ENCODE data around the gene MAPK8IP1.

MAPK8IP1 gene

DNA sequence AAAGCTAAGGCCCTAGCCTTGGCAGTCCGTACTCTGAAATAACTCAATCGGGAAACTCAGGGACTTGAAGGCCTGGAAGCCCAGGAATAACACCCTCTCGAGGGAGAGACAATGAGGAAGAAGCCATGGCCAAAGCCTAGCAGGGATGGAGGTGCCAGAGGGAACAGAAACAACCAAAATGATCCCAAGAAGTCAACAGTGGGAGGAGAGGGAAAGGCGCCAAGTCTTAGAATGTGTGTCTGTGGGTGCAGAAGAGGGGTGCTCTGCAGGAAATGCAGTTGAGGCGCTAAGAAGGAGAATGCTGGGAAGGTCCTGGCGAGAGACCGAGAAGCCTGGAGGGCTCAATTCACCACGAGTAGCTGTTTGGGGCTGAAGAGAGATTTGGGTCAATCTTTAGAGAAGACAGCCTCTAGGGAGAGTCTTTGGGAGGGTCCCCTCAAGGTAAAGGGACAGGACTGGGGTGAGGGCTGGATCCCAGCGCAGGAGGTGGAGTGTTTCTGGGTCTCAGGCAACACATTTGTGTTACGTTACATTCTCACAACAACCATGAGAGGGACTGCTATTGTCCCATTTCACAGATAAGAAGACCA lies 760 bp upstream of the MAPK8IP1 start:
- DNase-seq (ENCODE audit: low read depth, low spot score), result no peak
- TF ChIP-seq CTCF (IDR thresholded peaks at IDR 0.05; ENCODE audit: insufficient read depth, low read length, missing control alignments), result no peak
- no peak overlapping the region for H3K4me3 ChIP-seq (ENCODE audit: low read depth, low read length)
- POLR2A ChIA-PET, result no interaction called here
- CTCF ChIA-PET, result interaction anchor here (1.3 to 2.8 kb wide), 2 partner anchors 12 to 122 kb away, joined by 4 to 17 read pairs; no protein-coding TSS in a partner anchor

DNA sequence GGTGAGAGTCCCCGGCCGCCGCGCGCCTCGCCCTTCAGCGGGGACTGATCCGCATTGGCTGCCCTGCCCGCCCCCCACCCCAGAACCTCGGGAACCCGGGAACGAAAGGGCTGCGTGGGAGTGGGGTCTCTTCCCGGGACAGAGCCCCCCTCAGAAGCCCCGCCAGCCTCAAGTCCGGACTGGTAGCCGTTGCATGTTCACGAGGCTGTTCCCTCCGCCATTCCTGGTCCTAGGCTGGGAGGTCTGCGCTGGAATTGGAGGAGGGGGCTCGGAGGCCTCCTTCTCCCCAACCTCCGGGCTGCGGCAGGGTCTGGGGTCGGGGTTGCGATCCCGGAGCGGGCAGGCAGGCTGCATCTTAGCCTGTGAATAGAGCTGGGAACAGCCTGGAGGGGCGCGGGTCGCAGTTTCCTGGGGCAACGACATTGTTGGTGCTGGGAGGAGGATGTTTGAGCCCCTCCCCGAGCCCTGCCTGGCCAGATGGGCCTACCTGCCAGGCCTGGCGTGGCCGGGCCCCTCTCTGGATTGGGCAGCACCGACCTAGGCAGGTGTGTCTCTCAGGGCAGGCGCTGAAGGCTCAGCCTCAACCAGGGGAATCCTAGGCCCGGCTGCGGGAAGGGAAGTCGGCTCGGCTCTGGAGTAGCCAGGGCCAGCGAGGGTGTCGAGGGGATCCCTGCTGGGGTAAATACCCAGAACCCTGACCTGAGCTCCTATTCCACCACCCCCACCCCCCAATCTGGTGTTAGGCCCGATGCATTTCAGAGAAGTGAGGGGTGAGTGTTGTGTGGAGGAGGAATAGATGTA lies 670 bp downstream of the MAPK8IP1 start:
- ChIA-PET POLR2A (interaction anchor here (1.0 kb wide), 1 partner anchor 26 kb away, joined by 3 read pairs; no protein-coding TSS in a partner anchor), CTCF (interaction anchor here (5.7 kb wide), 1 partner anchor 13 kb away, joined by 27 read pairs; no protein-coding TSS in a partner anchor)
- DNase-seq (ENCODE audit: low read depth, low spot score), result no peak

DNA sequence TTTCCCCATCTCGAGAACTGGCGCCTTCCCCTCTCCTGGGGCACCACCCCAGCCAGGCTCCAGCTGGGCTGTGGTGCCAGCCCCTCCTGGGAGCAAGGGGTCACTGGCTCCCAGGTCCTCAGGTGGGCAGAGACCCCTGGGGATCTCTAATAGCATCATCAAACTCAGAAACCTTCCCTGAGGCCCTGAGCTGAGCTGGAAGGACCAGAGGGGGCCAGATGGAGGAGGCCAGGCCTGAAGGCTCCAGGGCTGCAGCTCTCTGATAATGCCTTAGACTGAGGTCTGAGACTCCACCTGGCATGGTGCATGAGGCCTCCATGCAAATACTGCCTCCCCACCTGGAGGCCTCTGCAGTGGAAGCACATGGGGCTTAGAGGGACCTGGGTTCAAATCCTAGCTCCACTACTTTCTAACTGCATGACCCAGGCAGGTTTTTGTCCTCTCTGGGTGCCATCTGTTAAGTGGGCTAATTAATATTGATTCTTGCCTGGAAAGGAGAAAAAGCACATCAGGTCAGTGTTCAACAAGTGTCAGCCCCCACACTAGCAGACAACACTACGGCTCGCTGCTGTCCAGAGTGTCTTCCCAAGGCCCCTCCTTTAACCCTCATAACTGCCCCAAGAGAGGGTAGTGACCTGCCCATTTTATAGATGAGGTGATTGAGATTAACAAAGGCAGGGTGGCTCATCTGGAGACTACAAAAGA lies 1.5 kb downstream of the MAPK8IP1 start:
- CTCF ChIA-PET, result interaction anchor here (5.7 kb wide), 1 partner anchor 14 kb away, joined by 27 read pairs; no protein-coding TSS in a partner anchor
- H3K4me3 ChIP-seq (ENCODE audit: low read depth, low read length), result no peak overlapping the region
- no peak for DNase-seq (ENCODE audit: low read depth, low spot score)
- no peak for TF ChIP-seq CTCF (IDR thresholded peaks at IDR 0.05; ENCODE audit: insufficient read depth, low read length, missing control alignments)
- POLR2A ChIA-PET, result interaction anchor here (1.0 kb wide), 1 partner anchor 27 kb away, joined by 3 read pairs; no protein-coding TSS in a partner anchor

More for the DNA sequence above, 670 bp downstream of the MAPK8IP1 start:
- no peak for TF ChIP-seq CTCF (IDR thresholded peaks at IDR 0.05; ENCODE audit: insufficient read depth, low read length, missing control alignments)
- peak overlapping the region; percentile 48 for H3K4me3 ChIP-seq (ENCODE audit: low read depth, low read length)

DNA sequence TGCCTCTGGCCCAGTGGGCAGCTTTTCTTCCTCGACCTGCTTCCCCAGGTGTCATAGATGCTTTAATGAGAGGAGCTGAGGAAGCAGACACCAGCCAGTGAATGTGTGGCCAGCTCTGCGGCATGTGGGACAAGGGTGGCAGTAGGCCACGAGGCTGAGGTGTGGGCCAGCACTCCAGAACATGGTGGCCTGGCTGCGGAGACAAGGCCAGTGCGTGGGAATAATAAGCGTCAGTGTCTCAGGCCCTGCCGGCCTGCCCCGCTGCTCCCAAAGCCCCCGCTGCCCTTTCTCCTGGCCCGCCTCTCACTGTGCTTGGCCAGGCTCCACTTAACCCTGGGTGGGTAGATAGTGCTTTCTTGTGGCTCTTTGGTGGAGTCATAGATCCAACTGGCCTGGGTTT lies 2.1 kb downstream of the MAPK8IP1 start:
- no peak for TF ChIP-seq CTCF (IDR thresholded peaks at IDR 0.05; ENCODE audit: insufficient read depth, low read length, missing control alignments)
- no peak overlapping the region for H3K4me3 ChIP-seq (ENCODE audit: low read depth, low read length)
- DNase-seq (ENCODE audit: low read depth, low spot score), result no peak
- CTCF ChIA-PET, result interaction anchor here (5.7 kb wide), 1 partner anchor 15 kb away, joined by 27 read pairs; no protein-coding TSS in a partner anchor
- POLR2A ChIA-PET, result no interaction called here

DNA sequence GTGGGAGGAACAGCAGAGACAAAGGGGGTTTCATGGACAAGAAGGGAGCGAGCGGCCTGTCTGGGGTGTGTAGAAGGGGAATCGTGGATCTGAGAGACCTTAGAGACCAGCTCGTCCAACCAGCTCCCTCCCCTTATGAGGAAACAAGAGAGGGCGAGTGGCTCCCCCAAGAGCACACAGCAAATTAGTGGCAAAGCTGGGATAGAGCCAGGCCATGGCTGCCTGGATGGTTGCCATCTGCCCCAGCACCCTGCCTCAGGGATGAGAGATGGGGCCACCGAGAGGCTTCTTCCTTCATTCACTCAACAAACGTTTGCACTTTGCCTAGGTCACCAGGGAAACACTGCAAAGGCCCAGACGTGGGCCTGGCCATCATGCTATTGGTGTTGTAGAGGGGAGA lies 4.1 kb downstream of the MAPK8IP1 start:
- POLR2A ChIA-PET, result no interaction called here

More for the DNA sequence above, 4.1 kb downstream of the MAPK8IP1 start:
- H3K4me3 ChIP-seq (ENCODE audit: low read depth, low read length), result no peak overlapping the region
- no peak for DNase-seq (ENCODE audit: low read depth, low spot score)
- TF ChIP-seq CTCF (IDR thresholded peaks at IDR 0.05; ENCODE audit: insufficient read depth, low read length, missing control alignments), result no peak
- CTCF ChIA-PET, result interaction anchor here (0.7 to 5.7 kb wide), 3 partner anchors 16 to 350 kb away, joined by 3 to 27 read pairs (median 4); no protein-coding TSS in a partner anchor

Measured in AG04449 (cell line).